Purkinje cell (primary cell): ENCODE results near the gene MED10. TPM values are rescaled to one million over a fixed set of nuclear protein-coding genes. Genes with fewer than 3 reads are reported as not detected.

Source experiments
- polyA plus RNA-seq: library from polyadenylated mRNA; unstranded; fragments of >200 nt; fragmentation: Nextera tagmentation; gene quantifications from 2 replicates; pipeline ENCODE4 v1.2.1, GENCODE V29; 2014

Gene MED10
- 54.3 and 91.3 TPM in 2 replicates for polyA plus RNA-seq

DNA sequence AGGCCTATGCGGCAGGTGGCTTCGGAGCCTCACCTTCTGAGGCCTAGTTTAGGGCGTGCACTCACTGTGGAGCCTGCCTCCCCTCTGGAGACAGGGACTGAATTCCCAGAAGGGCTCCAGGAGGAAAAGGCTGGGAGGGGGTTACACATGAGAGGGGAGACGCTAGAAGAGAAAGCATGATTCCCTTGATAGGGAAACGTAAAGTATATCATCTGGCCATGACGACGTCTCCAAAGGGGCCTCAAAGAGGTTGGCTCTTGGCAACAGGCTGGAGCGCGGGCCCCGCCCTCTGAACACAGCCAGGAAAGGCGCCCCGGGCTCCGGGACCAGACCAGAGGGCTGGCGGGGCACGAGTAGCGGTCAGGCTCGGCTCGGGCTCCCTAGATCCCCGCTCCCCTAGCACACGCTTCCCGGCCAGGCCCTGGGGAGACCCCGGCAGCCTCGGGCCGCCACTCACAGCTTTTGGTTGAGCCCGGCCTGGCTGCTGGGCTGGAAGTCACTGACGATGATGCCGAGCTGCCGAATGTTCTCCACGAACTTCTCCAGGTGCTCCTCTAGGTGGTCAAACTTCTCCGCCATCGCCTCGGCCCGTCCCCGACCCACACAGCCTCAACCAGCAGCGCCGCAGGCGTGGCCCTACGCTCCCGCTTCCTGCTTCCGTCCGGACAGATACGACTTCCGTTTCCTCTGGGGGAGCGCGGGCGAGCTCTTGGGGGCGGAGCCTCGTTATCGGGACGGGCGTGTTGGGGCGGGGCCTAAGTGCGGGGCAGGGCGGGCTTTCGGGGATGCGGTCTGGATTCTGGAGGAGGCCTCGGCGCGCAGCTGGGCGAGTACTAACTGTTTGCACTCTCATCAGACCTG is at the start of gene MED10:
Gene MED10 (minus strand): TSS at position 643 of the 861 bp plus-strand sequence. CDS start 64 bp downstream, at position 579.

Other genes starting within 250 kb of the MED10 start
- gene UBE2QL1, start 70.3 kb upstream of the MED10 start, polyA plus RNA-seq = 32.3 and 36.3 TPM in 2 replicates